ENCODE results near the gene RTRAF. TPM values are rescaled to one million over a fixed set of nuclear protein-coding genes. Genes with fewer than 3 reads are reported as not detected.

The RTRAF gene
- total RNA-seq, 1 donor from 2014 or later: 110 TPM

Other genes with a start within 250 kb of the RTRAF start
- gene GNG2, start 128.9 kb upstream of the RTRAF start, total RNA-seq: 180 TPM
- 125 TPM for gene NID2, start 79.5 kb downstream of the RTRAF start, total RNA-seq

Measured in sciatic nerve (tissue), 1 donor.